GM12875 (cell line): ENCODE results near the gene HLTF.

ENCODE experiments used
- H3K4me3 ChIP-seq: one replicate; pipeline ENCODE4 v1.5.1; 2011; ENCODE audit warnings: low read depth, low read length, control low read depth
- CTCF ChIP-seq: IDR thresholded peaks from 2 replicates; pipeline ENCODE4 v1.5.1; 2011; ENCODE audit warnings: low read depth, mild to moderate bottlenecking, control low read depth, inconsistent platforms, low read length, moderate library complexity, borderline replicate concordance; ENCODE audit not compliant: insufficient read depth

HLTF gene

GRCh38 chr3:149058602-149059001, 27.7 kb downstream of the HLTF start:
- no peak for TF ChIP-seq CTCF
- H3K4me3 ChIP-seq = no peak overlapping the region

DNA sequence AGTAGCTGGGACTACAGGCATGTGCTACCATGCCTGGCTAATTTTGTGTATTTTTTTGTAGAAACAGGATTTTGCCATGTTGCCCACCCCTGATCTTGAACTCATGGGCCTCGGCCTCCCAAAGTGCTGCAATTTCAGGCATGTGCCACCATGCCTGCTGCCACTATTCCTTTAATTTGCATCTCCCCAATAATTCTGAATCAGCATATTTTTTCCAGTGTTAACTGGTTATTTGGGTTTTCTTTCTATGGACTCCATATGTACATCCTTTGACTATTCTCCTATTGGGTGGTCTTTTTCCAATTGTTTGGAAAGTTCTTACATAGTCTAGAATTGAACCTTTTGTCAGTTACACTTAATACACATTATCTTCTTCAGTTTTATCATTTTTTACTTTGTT, 28.1 kb downstream of the HLTF start:
- no peak for TF ChIP-seq CTCF
- no peak overlapping the region for H3K4me3 ChIP-seq

DNA sequence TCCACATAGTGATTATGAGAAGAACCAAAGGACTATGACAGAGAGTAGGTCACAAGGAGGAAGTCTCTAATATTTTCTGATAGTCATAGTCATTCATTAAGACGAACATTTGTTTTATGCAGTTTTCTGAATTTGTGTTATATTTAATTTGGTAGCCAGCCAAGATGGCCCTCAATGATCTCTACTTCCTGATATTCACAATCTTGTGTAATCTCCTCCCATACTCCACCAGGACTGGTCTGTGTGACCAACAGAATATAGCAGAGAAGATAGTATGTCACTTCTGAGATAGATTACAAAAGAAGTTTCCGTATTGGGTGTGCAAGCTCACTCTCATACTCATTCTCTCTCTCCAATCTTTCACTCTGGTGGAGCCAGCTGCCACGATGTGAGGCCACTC, 30.8 kb downstream of the HLTF start:
- H3K4me3 ChIP-seq = no peak overlapping the region

GRCh38 chr3:149044339-149045083, 41.8 kb downstream of the HLTF start:
- TF ChIP-seq CTCF = no peak
- H3K4me3 ChIP-seq = no peak overlapping the region

More for the DNA sequence above, 30.8 kb downstream of the HLTF start:
- no peak for TF ChIP-seq CTCF

- no peak overlapping the region for H3K4me3 ChIP-seq
Measured at GRCh38 chr3:149042789-149043386, 43.4 kb downstream of the HLTF start.

GRCh38 chr3:149038322-149038721, 48.0 kb downstream of the HLTF start:
- H3K4me3 ChIP-seq = no peak overlapping the region
- TF ChIP-seq CTCF = no peak

More at GRCh38 chr3:149042789-149043386, 43.4 kb downstream of the HLTF start:
- TF ChIP-seq CTCF = no peak

GRCh38 chr3:149037684-149038083, 48.6 kb downstream of the HLTF start:
- no peak overlapping the region for H3K4me3 ChIP-seq
- TF ChIP-seq CTCF = no peak
